H1 (cell line): ENCODE measurements around the gene MRAP. TPM values are rescaled to one million over a fixed set of nuclear protein-coding genes. Genes with fewer than 3 reads are reported as not detected.

Experiments used
- CTBP2 ChIP-seq: IDR thresholded peaks from 2 replicates; pipeline ENCODE4 v1.7.0; 2011; ENCODE audit warnings: borderline replicate concordance, mild to moderate bottlenecking, moderate library complexity, mixed read lengths, low read length; ENCODE audit not compliant: insufficient read depth, insufficient read length
- GTF2F1 ChIP-seq: IDR thresholded peaks from 2 replicates; pipeline ENCODE4 v1.6.1; 2012; ENCODE audit warnings: low read depth, low read length, improper control_type of control experiment, borderline replicate concordance
- POLR2A ChIP-seq, 2 experiments: IDR thresholded peaks; 1 replicate in 1 of 2; 2 replicates in 1 of 2; pipeline ENCODE4 v1.6.1; 2011; ENCODE audit warnings: low read depth in 2 of 2, low read length in 2 of 2, mild to moderate bottlenecking in 2 of 2; ENCODE audit errors: control extremely low read depth in 1 of 2
- RXRA ChIP-seq: IDR thresholded peaks from 2 replicates; pipeline ENCODE4 v1.6.1; 2011; ENCODE audit warnings: low read depth, mild to moderate bottlenecking, low read length, moderate library complexity; ENCODE audit not compliant: insufficient read depth
- TCF12 ChIP-seq: IDR thresholded peaks from 2 replicates; pipeline ENCODE4 v1.6.1; 2011; ENCODE audit warnings: low read depth, mild to moderate bottlenecking, low read length
- TEAD4 ChIP-seq: IDR thresholded peaks from 2 replicates; pipeline ENCODE4 v1.6.1; 2012; ENCODE audit warnings: low read depth, low read length, inconsistent platforms, mixed read lengths
- polyA plus RNA-seq, 7 experiments: library from polyadenylated mRNA; depleted of rRNA in 3 of 7; stranded (reverse) in 5 of 7; unstranded in 2 of 7; fragments of >200 nt in 5 of 7; fragments of 200-250 nt in 2 of 7; gene quantifications; 1 replicate in 5 of 7; 2 replicates in 1 of 7; 4 replicates in 1 of 7; pipeline versions ENCODE4 v1.2.1 to v1.2.3, GENCODE V29; 2011 to 2013; ENCODE audit warnings: missing spikeins in 2 of 7, mixed read lengths in 2 of 7
- total RNA-seq: library from RNA; stranded (reverse); fragmentation: NEBNext Ultra II Directional; extraction: Animal tissue kit (Norgen Biotek cat#: 25700); gene quantifications from 2 replicates; pipeline ENCODE4 v1.2.1, GENCODE V29; 2021

Gene MRAP
- total and polyA plus RNA-seq, 2 of the 8 experiments (the other 6 are each of a cell fraction or from before 2014, with no cell fraction given) = not detected

- no peak for TF ChIP-seq TCF12
- no peak for TF ChIP-seq GTF2F1
- TF ChIP-seq RXRA = no peak
- no peak for TF ChIP-seq CTBP2
- TF ChIP-seq TEAD4 = no peak
- no peak for TF ChIP-seq POLR2A (IDR thresholded peaks at IDR 0.05; ENCODE audit: control extremely low read depth in 1 of 2, low read depth in 2 of 2, low read length in 2 of 2)
These were observed 33.9 kb downstream of the MRAP start (continued) for GRCh38 chr21:32332463-32332951.
